Tibial nerve (tissue), 4 donors: ENCODE data around the gene FAM170B.

ENCODE experiments used
- EP300 ChIP-seq, 2 donors: sonication (generic); formaldehyde crosslinking; IDR thresholded peaks; one replicate each; pipeline ENCODE4 v1.6.1; 2017; ENCODE audit warnings: antibody characterized with exemption in 2 of 2, mild to moderate bottlenecking in 1 of 2
- TF ChIP-seq, protein P1 (sequence below), 5 experiments: fragments of 200-600 bp in 3 of 5; fragments of 450-650 bp in 2 of 5; sonication (generic) in 3 of 5; IDR thresholded peaks; one replicate each; pipeline ENCODE4 v1.5.1; 2016 to 2019; ENCODE audit warnings: antibody characterized with exemption in 5 of 5, mild to moderate bottlenecking in 3 of 5, moderate library complexity in 2 of 5

- TF ChIP-seq, protein P1, sequence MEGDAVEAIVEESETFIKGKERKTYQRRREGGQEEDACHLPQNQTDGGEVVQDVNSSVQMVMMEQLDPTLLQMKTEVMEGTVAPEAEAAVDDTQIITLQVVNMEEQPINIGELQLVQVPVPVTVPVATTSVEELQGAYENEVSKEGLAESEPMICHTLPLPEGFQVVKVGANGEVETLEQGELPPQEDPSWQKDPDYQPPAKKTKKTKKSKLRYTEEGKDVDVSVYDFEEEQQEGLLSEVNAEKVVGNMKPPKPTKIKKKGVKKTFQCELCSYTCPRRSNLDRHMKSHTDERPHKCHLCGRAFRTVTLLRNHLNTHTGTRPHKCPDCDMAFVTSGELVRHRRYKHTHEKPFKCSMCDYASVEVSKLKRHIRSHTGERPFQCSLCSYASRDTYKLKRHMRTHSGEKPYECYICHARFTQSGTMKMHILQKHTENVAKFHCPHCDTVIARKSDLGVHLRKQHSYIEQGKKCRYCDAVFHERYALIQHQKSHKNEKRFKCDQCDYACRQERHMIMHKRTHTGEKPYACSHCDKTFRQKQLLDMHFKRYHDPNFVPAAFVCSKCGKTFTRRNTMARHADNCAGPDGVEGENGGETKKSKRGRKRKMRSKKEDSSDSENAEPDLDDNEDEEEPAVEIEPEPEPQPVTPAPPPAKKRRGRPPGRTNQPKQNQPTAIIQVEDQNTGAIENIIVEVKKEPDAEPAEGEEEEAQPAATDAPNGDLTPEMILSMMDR (IDR thresholded peaks at IDR 0.05) = no peak
- TF ChIP-seq EP300 (IDR thresholded peaks at IDR 0.05) = no peak
These were observed 20.1 kb upstream of the FAM170B start for GRCh38 chr10:49153971-49154370.
